WI38 (cell line): Measurements from ENCODE around the gene ARID3B.
"Not testable (repeated sequence)": the region's sequence is repeated elsewhere in the genome, so short reads cannot be mapped to it uniquely, and the experiment has no call there.

Experiments
- H3K4me3 ChIP-seq: 2 replicates; pipeline ENCODE4 v1.5.1; 2011; ENCODE audit warnings: low read depth, mild to moderate bottlenecking, control low read depth, low read length
- TF ChIP-seq, protein P1 (sequence below): IDR thresholded peaks from 2 replicates; pipeline ENCODE4 v1.5.1; 2012; ENCODE audit warnings: low read depth, mild to moderate bottlenecking, control low read depth, low read length

ARID3B gene

GRCh38 chr15:74504418-74504817, 36.6 kb upstream of the ARID3B start:
- TF ChIP-seq, protein P1, sequence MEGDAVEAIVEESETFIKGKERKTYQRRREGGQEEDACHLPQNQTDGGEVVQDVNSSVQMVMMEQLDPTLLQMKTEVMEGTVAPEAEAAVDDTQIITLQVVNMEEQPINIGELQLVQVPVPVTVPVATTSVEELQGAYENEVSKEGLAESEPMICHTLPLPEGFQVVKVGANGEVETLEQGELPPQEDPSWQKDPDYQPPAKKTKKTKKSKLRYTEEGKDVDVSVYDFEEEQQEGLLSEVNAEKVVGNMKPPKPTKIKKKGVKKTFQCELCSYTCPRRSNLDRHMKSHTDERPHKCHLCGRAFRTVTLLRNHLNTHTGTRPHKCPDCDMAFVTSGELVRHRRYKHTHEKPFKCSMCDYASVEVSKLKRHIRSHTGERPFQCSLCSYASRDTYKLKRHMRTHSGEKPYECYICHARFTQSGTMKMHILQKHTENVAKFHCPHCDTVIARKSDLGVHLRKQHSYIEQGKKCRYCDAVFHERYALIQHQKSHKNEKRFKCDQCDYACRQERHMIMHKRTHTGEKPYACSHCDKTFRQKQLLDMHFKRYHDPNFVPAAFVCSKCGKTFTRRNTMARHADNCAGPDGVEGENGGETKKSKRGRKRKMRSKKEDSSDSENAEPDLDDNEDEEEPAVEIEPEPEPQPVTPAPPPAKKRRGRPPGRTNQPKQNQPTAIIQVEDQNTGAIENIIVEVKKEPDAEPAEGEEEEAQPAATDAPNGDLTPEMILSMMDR, result no peak
- H3K4me3 ChIP-seq, result no peak overlapping the region

GRCh38 chr15:74504836-74505235, 36.2 kb upstream of the ARID3B start:
- TF ChIP-seq, protein P1, result no peak
- no peak overlapping the region for H3K4me3 ChIP-seq

DNA sequence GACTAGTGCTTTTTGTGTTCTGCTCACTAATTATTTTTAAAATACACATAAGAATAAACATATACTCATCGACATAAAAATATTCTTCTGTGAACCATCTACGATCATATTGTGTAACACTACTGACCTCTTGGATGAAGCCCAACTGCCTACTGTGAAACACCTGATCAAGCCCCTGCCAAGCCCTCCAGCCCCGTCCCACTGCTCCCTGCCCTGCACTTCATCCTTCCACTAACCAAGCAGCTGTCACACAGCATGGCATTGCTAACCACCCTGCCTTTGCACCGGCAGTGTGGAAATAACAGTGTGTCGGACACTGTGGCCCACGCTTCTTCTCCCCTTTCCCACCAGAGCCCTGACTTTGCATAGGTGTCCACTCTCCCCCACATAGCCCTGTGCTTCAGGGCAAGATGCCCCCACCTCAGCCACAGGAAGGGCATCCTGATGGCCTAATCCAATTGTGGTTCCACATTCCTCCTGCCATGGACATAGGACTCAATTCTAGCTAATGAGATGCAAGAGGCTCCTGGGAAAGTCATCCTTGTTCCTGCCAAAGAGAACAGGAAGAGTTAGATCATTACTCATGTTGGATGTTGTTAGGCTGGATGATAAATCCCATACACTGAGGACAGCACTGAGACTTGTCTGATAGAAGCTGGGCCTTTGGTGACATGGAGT, 35.0 kb upstream of the ARID3B start:
- TF ChIP-seq, protein P1, result no peak
- H3K4me3 ChIP-seq, result no peak overlapping the region

DNA sequence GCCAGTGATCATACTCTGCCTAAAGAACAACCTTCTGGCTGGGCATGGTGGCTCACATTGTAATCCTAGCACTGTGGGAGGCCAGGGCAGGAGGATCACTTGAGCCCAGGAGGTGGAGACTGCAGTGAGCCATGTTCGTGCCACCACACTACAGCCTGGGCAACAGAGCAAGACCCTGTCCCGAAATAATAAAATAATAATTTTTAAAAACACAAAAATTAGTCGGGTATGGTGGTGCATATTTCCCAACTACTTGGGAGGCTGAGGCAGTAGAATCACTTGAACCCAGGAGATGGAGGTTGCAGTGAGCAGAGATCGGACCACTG, 34.5 kb upstream of the ARID3B start:
- TF ChIP-seq, protein P1, result no peak
- no peak overlapping the region for H3K4me3 ChIP-seq

GRCh38 chr15:74511583-74511982, 29.4 kb upstream of the ARID3B start:
- TF ChIP-seq, protein P1, result no peak
- no peak overlapping the region for H3K4me3 ChIP-seq

- H3K4me3 ChIP-seq, result not testable (repeated sequence)
Measured at GRCh38 chr15:74514059-74514458, 27.0 kb upstream of the ARID3B start.

GRCh38 chr15:74517096-74517495, 23.9 kb upstream of the ARID3B start:
- TF ChIP-seq, protein P1, result no peak
- no peak overlapping the region for H3K4me3 ChIP-seq

DNA sequence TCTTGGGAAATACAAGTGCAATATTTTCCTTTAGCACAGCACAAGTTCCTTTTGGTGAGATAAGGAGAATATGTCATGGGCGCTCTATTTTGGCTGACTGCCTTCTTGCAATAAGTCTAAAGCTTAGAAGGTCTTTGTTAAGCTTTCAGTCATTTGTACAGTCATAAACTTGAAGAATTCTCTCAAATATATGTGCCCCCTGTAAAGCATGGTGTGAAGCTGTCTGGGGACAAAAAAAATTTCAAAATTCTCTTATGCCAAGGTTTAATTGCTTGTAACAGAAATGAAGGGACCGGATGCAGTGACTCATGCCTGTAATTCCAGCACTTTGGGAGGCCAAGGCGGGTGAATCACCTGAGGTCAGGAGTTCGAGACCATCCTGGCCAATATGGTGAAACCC, 21.7 kb upstream of the ARID3B start:
- no peak overlapping the region for H3K4me3 ChIP-seq
- TF ChIP-seq, protein P1, result no peak
